ENCODE results near the gene ARHGEF38.
A peak's percentile ranks its signal among the peaks of the same experiment; 100 is the strongest.

GRCh38 chr4:105634402-105635080, 82.1 kb downstream of the ARHGEF38 start:
- no peak for TF ChIP-seq EZH2 (IDR thresholded peaks at IDR 0.05)
- TF ChIP-seq POLR2AphosphoS5 (IDR thresholded peaks at IDR 0.05; ENCODE audit: borderline replicate concordance, low read depth, low read length) = peak; percentile 12; the same call in 1 of the 2 replicates
- no peak for TF ChIP-seq FOXP2 (optimal IDR thresholded peaks at IDR 0.05; ENCODE audit: control extremely low read depth, extremely low read length, insufficient read depth)
